Testis (tissue), 2 donors: ENCODE results near the gene ZNF280B.

Source experiments
- CTCF ChIP-seq, 3 experiments: fragments of 450-650 bp in 2 of 3; fragments of 200-600 bp in 1 of 3; sonication (generic) in 1 of 3; IDR thresholded peaks; one replicate each; pipeline ENCODE4 v1.5.1; 2016 to 2019; ENCODE audit warnings: antibody characterized with exemption in 3 of 3, mild to moderate bottlenecking in 2 of 3, moderate library complexity in 1 of 3
- POLR2A ChIP-seq: fragments of 450-650 bp; IDR thresholded peaks from one replicate; pipeline ENCODE4 v1.6.1; 2017; ENCODE audit warnings: antibody characterized with exemption, mild to moderate bottlenecking, moderate library complexity

GRCh38 chr22:22469527-22469926 lies 39.0 kb downstream of the ZNF280B start:
- TF ChIP-seq CTCF (IDR thresholded peaks at IDR 0.05) (no peak), POLR2A (no peak)
